Measurements from ENCODE around the gene RUFY4.
A peak's percentile ranks its signal among the peaks of the same experiment; 100 is the strongest.

RUFY4 gene

GRCh38 chr2:218068721-218069334 is at the start of gene RUFY4:
Gene RUFY4 (plus strand): TSS chr2:218069253. CDS start chr2:218070606, 1,353 bp downstream.
- DNase-seq (ENCODE audit: low read depth, low spot score) = peak; percentile 15

- no peak for DNase-seq (ENCODE audit: low read depth, low spot score)
These were observed 49.5 kb upstream of the RUFY4 start for GRCh38 chr2:218019411-218020060.

- DNase-seq (ENCODE audit: low read depth, low spot score) = no peak
These were observed 48.8 kb upstream of the RUFY4 start for GRCh38 chr2:218020281-218020680.

- DNase-seq (ENCODE audit: low read depth, low spot score) = no peak
These were observed 48.0 kb upstream of the RUFY4 start for GRCh38 chr2:218020966-218021535.

- no peak for DNase-seq (ENCODE audit: low read depth, low spot score)
These were observed 47.4 kb upstream of the RUFY4 start for GRCh38 chr2:218021536-218022071.

GRCh38 chr2:218022131-218022850 is 46.8 kb upstream of the RUFY4 start:
- no peak for DNase-seq (ENCODE audit: low read depth, low spot score)

GRCh38 chr2:218022851-218023530 is 46.1 kb upstream of the RUFY4 start:
- no peak for DNase-seq (ENCODE audit: low read depth, low spot score)

- DNase-seq (ENCODE audit: low read depth, low spot score) = no peak
These were observed 45.4 kb upstream of the RUFY4 start for GRCh38 chr2:218023636-218024035.

- DNase-seq (ENCODE audit: low read depth, low spot score) = no peak
These were observed 44.7 kb upstream of the RUFY4 start for GRCh38 chr2:218024336-218024735.

- no peak for DNase-seq (ENCODE audit: low read depth, low spot score)
These were observed 44.2 kb upstream of the RUFY4 start for GRCh38 chr2:218024871-218025270.

GRCh38 chr2:218026244-218026643 is 42.8 kb upstream of the RUFY4 start:
- no peak for DNase-seq (ENCODE audit: low read depth, low spot score)

- DNase-seq (ENCODE audit: low read depth, low spot score) = no peak
These were observed 42.2 kb upstream of the RUFY4 start for GRCh38 chr2:218026676-218027425.

- DNase-seq (ENCODE audit: low read depth, low spot score) = no peak
These were observed 41.4 kb upstream of the RUFY4 start for GRCh38 chr2:218027426-218028188.

GRCh38 chr2:218028189-218028495 is 40.9 kb upstream of the RUFY4 start:
- no peak for DNase-seq (ENCODE audit: low read depth, low spot score)

- DNase-seq (ENCODE audit: low read depth, low spot score) = no peak
These were observed 40.3 kb upstream of the RUFY4 start for GRCh38 chr2:218028562-218029348.

- no peak for DNase-seq (ENCODE audit: low read depth, low spot score)
These were observed 39.4 kb upstream of the RUFY4 start for GRCh38 chr2:218029366-218030360.

GRCh38 chr2:218030409-218031195 is 38.5 kb upstream of the RUFY4 start:
- DNase-seq (ENCODE audit: low read depth, low spot score) = no peak

All from smooth muscle cell of the brain vasculature (primary cell).